Rectal smooth muscle tissue (tissue), 1 donor: ENCODE measurements around the gene ITPR2.

Experiments used
- H3K27ac ChIP-seq: one replicate; pipeline ENCODE4 v1.7.0; 2013; ENCODE audit warnings: low read depth, low read length, inconsistent platforms
- H3K27me3 ChIP-seq: one replicate; pipeline ENCODE4 v1.7.0; 2013; ENCODE audit warnings: low read length; ENCODE audit not compliant: control insufficient read depth, insufficient read depth
- H3K36me3 ChIP-seq: one replicate; pipeline ENCODE4 v1.7.0; 2013; ENCODE audit warnings: low read length; ENCODE audit not compliant: control insufficient read depth, insufficient read depth
- H3K4me1 ChIP-seq: one replicate; pipeline ENCODE4 v1.7.0; 2013; ENCODE audit warnings: low read length; ENCODE audit not compliant: control insufficient read depth, insufficient read depth
- H3K4me3 ChIP-seq: one replicate; pipeline ENCODE4 v1.7.0; 2013; ENCODE audit warnings: low read length
- H3K9ac ChIP-seq: one replicate; pipeline ENCODE4 v1.7.0; 2013; ENCODE audit warnings: low read length

ITPR2 gene

GRCh38 chr12:26828280-26829073, 4.5 kb downstream of the ITPR2 start:
- H3K4me1 ChIP-seq = peaks cover 5% of the 10 kb centered on the region
- H3K27ac ChIP-seq = no peak overlapping the region
- H3K27me3 ChIP-seq = no peaks in the 10 kb centered on the region
- H3K36me3 ChIP-seq = no peaks in the 10 kb centered on the region
- H3K4me3 ChIP-seq = no peak overlapping the region
- H3K9ac ChIP-seq = no peak overlapping the region

DNA sequence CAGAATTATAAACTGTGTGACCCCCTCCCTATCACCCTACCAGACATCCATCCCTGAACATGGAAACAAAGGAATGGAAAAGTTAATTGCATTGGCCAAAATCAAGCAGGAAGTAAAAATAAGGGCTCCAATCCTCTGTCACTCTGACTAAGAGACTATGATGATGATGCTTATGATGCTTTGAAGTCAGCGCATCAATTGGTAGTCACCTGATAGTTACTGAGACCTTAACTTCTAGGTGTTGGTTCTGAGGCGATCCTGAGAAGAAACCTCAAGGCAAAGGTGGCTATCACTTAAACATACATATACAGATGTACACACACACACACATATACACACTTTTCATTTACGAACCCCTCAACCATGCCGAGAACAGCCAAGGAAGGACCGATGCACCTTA, 6.6 kb downstream of the ITPR2 start:
- Histone ChIP-seq H3K27ac (no peak overlapping the region), H3K27me3 (no peaks in the 10 kb centered on the region), H3K4me3 (no peak overlapping the region), H3K36me3 (no peaks in the 10 kb centered on the region), H3K4me1 (peaks cover 5% of the 10 kb centered on the region), H3K9ac (no peak overlapping the region)

DNA sequence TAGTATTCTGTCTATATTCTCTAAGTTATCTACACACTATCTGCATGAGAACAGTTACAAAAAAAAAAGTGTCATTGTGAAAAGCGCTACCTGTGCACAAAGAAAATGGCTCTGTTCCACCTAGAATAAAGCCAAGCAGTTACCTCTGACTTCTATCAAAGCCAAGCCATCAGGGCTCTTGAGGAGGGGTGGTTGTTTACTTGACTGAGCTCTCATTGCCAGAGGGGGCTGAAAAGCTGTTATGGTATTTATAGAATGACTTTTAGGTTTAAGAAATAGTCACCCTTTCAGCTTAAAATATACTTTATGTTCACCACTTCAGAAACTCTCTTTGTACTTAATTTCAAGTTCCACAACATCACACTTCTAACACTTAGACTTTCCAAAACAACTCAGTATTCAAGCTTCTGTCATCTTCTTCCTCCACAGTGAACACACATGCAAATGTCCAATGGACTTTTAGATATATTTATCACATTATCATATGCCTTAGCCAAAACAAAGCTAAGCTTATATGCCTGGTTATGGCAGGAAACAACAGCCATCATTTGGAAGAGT, 7.5 kb downstream of the ITPR2 start:
- Histone ChIP-seq H3K4me3 (no peak overlapping the region), H3K4me1 (peaks cover 9% of the 10 kb centered on the region), H3K27me3 (no peaks in the 10 kb centered on the region), H3K36me3 (no peaks in the 10 kb centered on the region), H3K9ac (no peak overlapping the region), H3K27ac (no peak overlapping the region)

GRCh38 chr12:26823390-26823789, 9.6 kb downstream of the ITPR2 start:
- Histone ChIP-seq H3K9ac (no peak overlapping the region), H3K27me3 (no peaks in the 10 kb centered on the region), H3K27ac (no peak overlapping the region), H3K4me3 (no peak overlapping the region), H3K36me3 (no peaks in the 10 kb centered on the region), H3K4me1 (peaks cover 6% of the 10 kb centered on the region)

GRCh38 chr12:26822026-26822425, 11.0 kb downstream of the ITPR2 start:
- Histone ChIP-seq H3K4me3 (no peak overlapping the region), H3K27me3 (no peaks in the 10 kb centered on the region), H3K9ac (no peak overlapping the region), H3K36me3 (no peaks in the 10 kb centered on the region), H3K27ac (no peak overlapping the region), H3K4me1 (peaks cover 6% of the 10 kb centered on the region)

DNA sequence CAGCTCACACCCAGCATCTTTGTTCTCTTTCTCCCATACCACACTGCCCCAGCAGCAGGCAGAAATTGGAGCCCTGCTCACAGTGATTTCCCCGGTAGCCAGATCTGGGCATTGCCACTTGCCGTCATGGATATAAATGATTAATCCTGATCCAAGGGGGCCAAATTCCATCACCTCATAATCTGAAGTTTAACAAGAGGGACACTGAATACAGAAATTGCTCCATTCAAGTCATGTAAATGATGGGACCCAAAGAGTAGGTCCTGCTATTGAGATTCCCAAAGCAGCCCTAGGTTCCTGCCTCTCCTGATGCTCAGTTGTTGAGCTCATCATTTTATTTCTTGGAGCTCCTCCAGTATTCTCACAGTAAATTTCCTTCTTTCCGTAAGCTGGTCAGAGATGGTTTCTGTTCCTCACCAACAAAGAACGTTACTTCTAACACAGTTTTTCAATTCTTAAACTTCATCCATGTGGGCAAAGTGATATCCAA, 11.7 kb downstream of the ITPR2 start:
- Histone ChIP-seq H3K27ac (peak overlapping the region; percentile 50), H3K9ac (peak overlapping the region; percentile 35), H3K27me3 (no peaks in the 10 kb centered on the region), H3K36me3 (no peaks in the 10 kb centered on the region), H3K4me3 (no peak overlapping the region), H3K4me1 (peaks cover 6% of the 10 kb centered on the region)

DNA sequence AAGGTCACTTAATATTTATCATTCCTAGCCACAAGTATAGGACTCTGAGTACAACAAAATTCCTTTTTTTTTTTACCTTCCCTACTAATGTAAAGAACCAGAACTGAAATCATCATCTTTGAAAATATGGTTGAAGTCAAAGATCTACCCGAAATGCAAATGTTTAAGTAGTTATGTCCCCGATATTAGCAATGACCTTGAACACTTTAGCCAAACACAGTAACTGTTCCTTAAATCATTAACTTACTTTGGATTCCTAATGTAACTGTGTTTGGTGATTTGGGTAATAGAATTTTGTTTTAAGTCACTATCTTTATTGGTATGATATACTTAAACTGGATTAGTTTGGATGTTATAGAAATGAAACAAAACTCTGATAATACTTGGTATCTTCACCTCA, 14.4 kb downstream of the ITPR2 start:
- H3K36me3 ChIP-seq = no peaks in the 10 kb centered on the region
- H3K4me3 ChIP-seq = no peak overlapping the region
- no peaks in the 10 kb centered on the region for H3K27me3 ChIP-seq
- H3K9ac ChIP-seq = no peak overlapping the region
- H3K27ac ChIP-seq = no peak overlapping the region
- H3K4me1 ChIP-seq = peaks cover 6% of the 10 kb centered on the region

DNA sequence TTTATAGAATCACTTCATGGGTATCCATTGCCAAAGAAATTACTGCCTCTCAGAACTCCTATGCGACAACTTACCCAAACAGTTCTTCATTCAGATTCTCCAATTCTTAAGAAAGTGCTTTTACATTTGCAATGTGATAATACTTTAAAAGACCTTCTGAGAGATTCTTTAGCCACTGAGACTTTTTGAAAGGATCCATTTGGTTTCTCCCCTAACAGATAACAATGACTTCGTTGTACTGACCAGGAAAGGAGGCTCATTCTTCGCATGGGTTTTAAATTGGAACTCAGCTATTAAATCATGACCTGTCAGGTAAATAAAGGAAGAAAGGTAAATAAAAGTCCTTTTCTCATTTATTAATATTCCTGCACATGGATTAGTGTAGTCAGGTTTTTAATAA, 14.8 kb downstream of the ITPR2 start:
- H3K36me3 ChIP-seq = no peaks in the 10 kb centered on the region
- no peaks in the 10 kb centered on the region for H3K27me3 ChIP-seq
- no peak overlapping the region for H3K9ac ChIP-seq
- H3K27ac ChIP-seq = no peak overlapping the region
- no peak overlapping the region for H3K4me3 ChIP-seq
- peaks cover 6% of the 10 kb centered on the region for H3K4me1 ChIP-seq

- no peaks in the 10 kb centered on the region for H3K36me3 ChIP-seq
- no peak overlapping the region for H3K4me3 ChIP-seq
- no peaks in the 10 kb centered on the region for H3K27me3 ChIP-seq
- H3K27ac ChIP-seq = no peak overlapping the region
- peaks cover 6% of the 10 kb centered on the region for H3K4me1 ChIP-seq
- no peak overlapping the region for H3K9ac ChIP-seq
Measured at GRCh38 chr12:26817183-26817591, 15.8 kb downstream of the ITPR2 start.

DNA sequence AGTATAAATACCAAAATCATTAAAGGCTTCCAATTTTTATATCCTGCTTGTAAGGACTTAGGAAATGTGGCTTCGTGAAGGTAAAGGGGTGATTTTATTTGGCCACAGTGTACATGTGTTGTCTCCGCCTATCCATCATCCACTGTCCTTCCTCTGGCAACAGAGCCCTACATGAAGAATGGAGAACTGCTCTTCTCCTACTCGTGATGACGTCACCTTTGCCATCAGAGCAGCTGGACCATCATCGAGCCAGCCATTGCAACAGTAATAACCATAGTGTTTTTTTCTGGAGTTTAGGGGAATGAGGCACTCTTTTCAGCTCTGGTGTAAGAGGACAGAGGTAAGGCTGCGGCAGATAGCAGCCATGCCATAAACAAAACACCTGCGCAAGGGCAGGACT, 19.2 kb downstream of the ITPR2 start:
- no peaks in the 10 kb centered on the region for H3K27me3 ChIP-seq
- H3K9ac ChIP-seq = no peak overlapping the region
- no peaks in the 10 kb centered on the region for H3K36me3 ChIP-seq
- peaks cover 2% of the 10 kb centered on the region for H3K4me1 ChIP-seq
- no peak overlapping the region for H3K4me3 ChIP-seq
- H3K27ac ChIP-seq = no peak overlapping the region

DNA sequence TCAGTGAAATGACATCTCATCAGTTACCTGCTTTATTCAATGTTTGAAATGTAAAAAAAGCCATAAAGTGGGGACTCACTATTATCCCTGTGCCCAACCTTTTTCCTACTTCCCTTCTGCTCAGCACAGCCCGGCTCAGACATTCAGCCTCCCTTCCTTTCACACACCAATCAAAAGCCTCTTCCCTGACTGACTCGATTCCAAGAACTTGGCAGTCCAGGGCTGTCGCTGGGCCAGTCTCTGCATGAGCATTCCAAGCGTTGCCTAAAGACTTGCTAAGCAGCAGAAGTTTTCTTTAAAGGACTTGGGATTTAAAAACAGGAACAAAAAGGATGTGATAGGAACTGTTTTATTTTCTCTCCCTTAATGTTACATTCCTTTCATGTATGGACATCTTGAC, 22.7 kb downstream of the ITPR2 start:
- Histone ChIP-seq H3K9ac (no peak overlapping the region), H3K27me3 (no peaks in the 10 kb centered on the region), H3K4me3 (no peak overlapping the region), H3K27ac (no peak overlapping the region), H3K36me3 (no peaks in the 10 kb centered on the region), H3K4me1 (no peaks in the 10 kb centered on the region)

DNA sequence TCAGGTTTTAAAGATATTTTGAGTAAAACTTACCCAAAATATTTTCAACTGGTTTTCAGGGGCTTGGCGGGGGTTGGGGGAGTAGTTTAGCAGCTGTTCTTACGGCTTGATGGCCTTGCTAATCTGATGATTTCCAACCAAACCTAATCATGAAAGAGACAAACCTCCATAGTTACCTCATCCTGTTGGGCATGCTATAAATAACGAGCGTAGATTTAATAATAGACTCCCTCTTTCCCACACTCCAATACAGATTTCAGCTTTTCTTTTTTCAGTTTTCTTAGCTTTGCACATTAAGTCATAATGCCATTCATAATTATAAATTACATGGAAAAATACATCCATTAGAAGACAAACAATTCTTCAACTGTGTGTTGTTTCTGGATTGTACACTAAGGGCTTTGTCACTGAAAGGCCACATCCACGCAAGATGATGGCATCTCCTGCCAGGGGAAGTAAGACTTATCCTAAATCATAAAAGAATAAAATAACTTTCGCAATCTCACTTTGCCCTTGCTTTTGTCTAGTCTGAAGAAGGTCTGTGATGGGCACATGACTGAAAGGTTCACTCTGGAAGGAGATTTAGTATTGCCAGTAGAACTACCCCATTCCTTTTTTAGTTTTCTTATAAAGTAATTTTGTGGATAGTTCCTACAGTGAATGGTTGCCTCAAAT, 23.2 kb downstream of the ITPR2 start:
- Histone ChIP-seq H3K27ac (no peak overlapping the region), H3K27me3 (no peaks in the 10 kb centered on the region), H3K9ac (no peak overlapping the region), H3K4me1 (no peaks in the 10 kb centered on the region), H3K36me3 (no peaks in the 10 kb centered on the region), H3K4me3 (no peak overlapping the region)
